Measurements from ENCODE around the gene CHN1.

The CHN1 gene

DNA sequence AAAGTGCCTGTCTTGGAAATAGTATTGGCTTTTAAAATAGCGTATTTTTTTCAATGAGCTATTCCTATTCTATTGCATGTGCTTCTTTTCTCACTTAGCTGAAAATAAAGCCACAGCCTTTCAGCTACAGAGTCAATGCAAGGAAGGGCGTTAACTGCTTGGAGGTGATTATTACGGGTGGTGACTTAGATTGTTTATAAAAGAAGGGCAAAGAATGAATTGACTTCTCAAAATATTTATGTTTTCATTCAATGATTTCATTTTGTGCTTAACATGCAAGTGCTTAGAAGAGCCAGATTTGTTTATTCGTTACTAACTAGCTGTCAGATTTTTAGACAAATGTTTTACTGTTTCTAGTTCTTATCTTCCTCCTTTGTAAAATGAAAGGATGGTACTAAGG, 2.8 kb upstream of the CHN1 start:
- Histone ChIP-seq H2BK120ac (ENCODE audit: low read depth, low read length) (no peak overlapping the region), H3K4me1 (ENCODE audit: control insufficient read depth, insufficient read depth, low read depth, low read length) (peaks cover 8% of the 10 kb centered on the region), H4K91ac (ENCODE audit: low read length) (no peak overlapping the region), H3K27ac (ENCODE audit: low read length, poor library complexity, severe bottlenecking) (no peak overlapping the region), H2BK12ac (ENCODE audit: low read length in 2 of 2) (no peak overlapping the region), H3K27me3 (ENCODE audit: control insufficient read depth in 1 of 2, insufficient read depth in 1 of 2, low read length in 2 of 2) (peaks cover 27 to 28% of the 10 kb centered on the region in 2 experiments), H3K23ac (ENCODE audit: low read length in 2 of 2) (no peak overlapping the region), H2BK5ac (ENCODE audit: low read depth, low read length, poor library complexity, severe bottlenecking) (no peak overlapping the region), H3K79me1 (replicated peaks; ENCODE audit: low read length, poor library complexity, severe bottlenecking) (no peaks in the 10 kb centered on the region), H2AK5ac (ENCODE audit: low read length, severe bottlenecking) (no peak overlapping the region), H3K4ac (ENCODE audit: low read depth in 1 of 2, low read length in 2 of 2) (no peak overlapping the region), H2AFZ (ENCODE audit: low read depth, low read length) (no peak overlapping the region), H2BK15ac (ENCODE audit: low read depth, poor library complexity, severe bottlenecking) (no peak overlapping the region), H3K18ac (ENCODE audit: low read depth in 1 of 2, low read length in 2 of 2) (no peak overlapping the region), H4K8ac (ENCODE audit: low read length) (no peak overlapping the region), H3K9ac (ENCODE audit: low read length) (no peak overlapping the region), H3K36me3 (ENCODE audit: control insufficient read depth in 1 of 2, insufficient read depth in 2 of 2, low read depth in 1 of 2, low read length in 2 of 2) (no peaks in the 10 kb centered on the region), H3K14ac (ENCODE audit: low read length in 2 of 2) (no peak overlapping the region), H3K4me3 (ENCODE audit: insufficient read depth in 1 of 2, low read depth in 1 of 2, low read length in 2 of 2) (no peak overlapping the region), H3K4me2 (ENCODE audit: low read length, poor library complexity, severe bottlenecking) (no peak overlapping the region), H3K9me3 (ENCODE audit: control insufficient read depth, low read length) (no peaks in the 10 kb centered on the region)
- DNase-seq, result no peak
- WGBS, result no CpG with 5 or more reads among the region's 4 CpGs

DNA sequence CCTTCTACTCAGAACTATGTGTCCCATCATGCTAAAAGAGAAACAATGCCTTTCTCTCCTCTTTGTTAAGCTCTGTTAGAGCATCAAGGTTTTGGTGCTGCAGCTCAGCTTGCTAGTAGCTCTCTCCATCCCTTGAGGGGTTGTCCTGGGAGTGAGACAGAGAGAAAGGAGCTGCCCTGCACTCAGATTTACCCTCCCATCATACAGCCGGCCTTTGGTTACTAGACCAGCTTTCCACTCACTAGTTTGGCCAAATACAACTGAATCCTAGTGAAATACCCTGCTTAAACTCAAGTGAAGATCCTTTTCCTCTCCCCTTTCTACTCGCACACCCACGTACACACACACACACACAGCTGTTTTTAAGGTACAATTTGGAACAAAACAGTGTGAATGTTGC, 2.3 kb upstream of the CHN1 start:
- 67% methylated on average over 3 of the region's 3 CpGs for WGBS
- Histone ChIP-seq H3K4me1 (ENCODE audit: control insufficient read depth, insufficient read depth, low read depth, low read length) (peaks cover 8% of the 10 kb centered on the region), H3K36me3 (ENCODE audit: control insufficient read depth in 1 of 2, insufficient read depth in 2 of 2, low read depth in 1 of 2, low read length in 2 of 2) (no peaks in the 10 kb centered on the region), H3K4me2 (ENCODE audit: low read length, poor library complexity, severe bottlenecking) (no peak overlapping the region), H3K79me1 (replicated peaks; ENCODE audit: low read length, poor library complexity, severe bottlenecking) (no peaks in the 10 kb centered on the region), H2AK5ac (ENCODE audit: low read length, severe bottlenecking) (no peak overlapping the region), H2AFZ (ENCODE audit: low read depth, low read length) (no peak overlapping the region), H3K27me3 (ENCODE audit: control insufficient read depth in 1 of 2, insufficient read depth in 1 of 2, low read length in 2 of 2) (peaks cover 27 to 30% of the 10 kb centered on the region in 2 experiments), H2BK5ac (ENCODE audit: low read depth, low read length, poor library complexity, severe bottlenecking) (no peak overlapping the region), H3K9ac (ENCODE audit: low read length) (no peak overlapping the region), H3K4me3 (ENCODE audit: insufficient read depth in 1 of 2, low read depth in 1 of 2, low read length in 2 of 2) (no peak overlapping the region), H2BK15ac (ENCODE audit: low read depth, poor library complexity, severe bottlenecking) (no peak overlapping the region), H2BK120ac (ENCODE audit: low read depth, low read length) (no peak overlapping the region), H3K9me3 (ENCODE audit: control insufficient read depth, low read length) (no peaks in the 10 kb centered on the region), H3K23ac (ENCODE audit: low read length in 2 of 2) (no peak overlapping the region), H4K91ac (ENCODE audit: low read length) (no peak overlapping the region), H3K14ac (ENCODE audit: low read length in 2 of 2) (no peak overlapping the region), H3K18ac (ENCODE audit: low read depth in 1 of 2, low read length in 2 of 2) (peak overlapping the region in 1 of 2 experiments; percentile 69), H3K27ac (ENCODE audit: low read length, poor library complexity, severe bottlenecking) (no peak overlapping the region), H2BK12ac (ENCODE audit: low read length in 2 of 2) (peak overlapping the region in 1 of 2 experiments; percentile 18), H4K8ac (ENCODE audit: low read length) (no peak overlapping the region), H3K4ac (ENCODE audit: low read depth in 1 of 2, low read length in 2 of 2) (no peak overlapping the region)
- no peak for DNase-seq

DNA sequence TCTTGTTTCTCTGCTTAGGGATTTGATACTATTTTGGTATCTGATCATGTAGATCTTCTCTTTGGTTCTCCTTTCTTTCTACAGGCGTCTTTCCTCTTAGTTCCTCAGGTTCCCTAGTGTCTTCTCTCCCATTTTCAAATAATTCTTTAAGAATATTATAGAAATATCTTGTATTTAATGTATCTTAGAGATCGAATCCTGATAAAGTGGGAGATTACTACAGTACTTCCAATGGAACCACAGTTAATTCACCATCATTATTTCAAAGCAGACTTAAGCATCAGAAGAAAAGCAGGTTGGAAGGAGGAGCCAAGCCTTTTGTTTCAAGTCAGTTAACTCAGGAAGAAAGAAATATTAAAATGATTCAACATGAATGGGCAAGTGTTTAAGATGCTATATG, 1.1 kb upstream of the CHN1 start:
- no peak overlapping the region for H3K23ac ChIP-seq (ENCODE audit: low read length in 2 of 2)
- H3K4me3 ChIP-seq (ENCODE audit: insufficient read depth in 1 of 2, low read depth in 1 of 2, low read length in 2 of 2), result no peak overlapping the region
- H2BK120ac ChIP-seq (ENCODE audit: low read depth, low read length), result no peak overlapping the region
- no CpG with 5 or more reads among the region's 2 CpGs for WGBS
- no peak overlapping the region for H2AFZ ChIP-seq (ENCODE audit: low read depth, low read length)
- no peak overlapping the region for H3K4ac ChIP-seq (ENCODE audit: low read depth in 1 of 2, low read length in 2 of 2)
- H3K27me3 ChIP-seq (ENCODE audit: control insufficient read depth in 1 of 2, insufficient read depth in 1 of 2, low read length in 2 of 2), result peaks cover 27 to 36% of the 10 kb centered on the region in 2 experiments
- no peak overlapping the region for H2AK5ac ChIP-seq (ENCODE audit: low read length, severe bottlenecking)
- DNase-seq, result no peak
- no peak overlapping the region for H4K8ac ChIP-seq (ENCODE audit: low read length)
- H3K36me3 ChIP-seq (ENCODE audit: control insufficient read depth in 1 of 2, insufficient read depth in 2 of 2, low read depth in 1 of 2, low read length in 2 of 2), result no peaks in the 10 kb centered on the region
- no peak overlapping the region for H3K18ac ChIP-seq (ENCODE audit: low read depth in 1 of 2, low read length in 2 of 2)
- no peak overlapping the region for H3K4me2 ChIP-seq (ENCODE audit: low read length, poor library complexity, severe bottlenecking)
- H4K91ac ChIP-seq (ENCODE audit: low read length), result no peak overlapping the region
- H3K79me1 ChIP-seq (replicated peaks; ENCODE audit: low read length, poor library complexity, severe bottlenecking), result no peaks in the 10 kb centered on the region
- H3K9me3 ChIP-seq (ENCODE audit: control insufficient read depth, low read length), result no peaks in the 10 kb centered on the region
- no peak overlapping the region for H2BK15ac ChIP-seq (ENCODE audit: low read depth, poor library complexity, severe bottlenecking)
- H3K4me1 ChIP-seq (ENCODE audit: control insufficient read depth, insufficient read depth, low read depth, low read length), result peaks cover 8% of the 10 kb centered on the region
- H3K9ac ChIP-seq (ENCODE audit: low read length), result no peak overlapping the region
- no peak overlapping the region for H3K27ac ChIP-seq (ENCODE audit: low read length, poor library complexity, severe bottlenecking)
- H2BK5ac ChIP-seq (ENCODE audit: low read depth, low read length, poor library complexity, severe bottlenecking), result no peak overlapping the region
- H2BK12ac ChIP-seq (ENCODE audit: low read length in 2 of 2), result no peak overlapping the region
- H3K14ac ChIP-seq (ENCODE audit: low read length in 2 of 2), result no peak overlapping the region

DNA sequence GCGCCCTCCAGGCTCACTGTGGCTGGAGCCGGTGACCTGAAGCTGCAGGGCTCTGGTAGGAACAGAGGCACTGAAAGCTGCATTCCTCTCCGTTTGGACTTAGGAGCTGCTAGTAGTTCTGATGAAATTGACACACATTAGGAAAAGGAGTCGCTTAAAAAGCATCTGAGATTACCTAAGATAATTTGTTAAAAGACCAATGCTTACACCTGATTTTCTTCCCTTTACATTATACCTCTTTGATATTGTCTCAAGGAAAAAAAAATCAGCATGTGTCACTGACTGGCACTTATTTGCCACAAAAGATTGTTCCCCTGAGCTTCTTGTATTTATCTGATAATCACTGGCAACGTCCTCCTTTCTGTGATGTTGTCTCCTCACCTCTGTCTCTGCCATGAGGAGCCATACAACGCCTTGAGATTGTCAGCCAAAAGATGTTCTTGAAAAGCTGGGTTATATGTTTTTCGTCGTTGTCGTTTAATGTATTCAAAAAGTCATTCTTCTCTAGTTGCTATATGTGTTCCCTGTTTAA, 618 bp upstream of the CHN1 start:
- H3K9me3 ChIP-seq (ENCODE audit: control insufficient read depth, low read length), result no peaks in the 10 kb centered on the region
- peak overlapping the region in 1 of 2 experiments; percentile 68 for H2BK12ac ChIP-seq (ENCODE audit: low read length in 2 of 2)
- H3K14ac ChIP-seq (ENCODE audit: low read length in 2 of 2), result no peak overlapping the region
- WGBS, result 20% methylated on average over 5 of the region's 9 CpGs
- H2AK5ac ChIP-seq (ENCODE audit: low read length, severe bottlenecking), result no peak overlapping the region
- peaks cover 27 to 37% of the 10 kb centered on the region in 2 experiments for H3K27me3 ChIP-seq (ENCODE audit: control insufficient read depth in 1 of 2, insufficient read depth in 1 of 2, low read length in 2 of 2)
- peak overlapping the region; percentile 98 for H3K4me2 ChIP-seq (ENCODE audit: low read length, poor library complexity, severe bottlenecking)
- H3K4ac ChIP-seq (ENCODE audit: low read depth in 1 of 2, low read length in 2 of 2), result no peak overlapping the region
- H2AFZ ChIP-seq (ENCODE audit: low read depth, low read length), result no peak overlapping the region
- H2BK5ac ChIP-seq (ENCODE audit: low read depth, low read length, poor library complexity, severe bottlenecking), result no peak overlapping the region
- H2BK120ac ChIP-seq (ENCODE audit: low read depth, low read length), result no peak overlapping the region
- H3K27ac ChIP-seq (ENCODE audit: low read length, poor library complexity, severe bottlenecking), result no peak overlapping the region
- H3K36me3 ChIP-seq (ENCODE audit: control insufficient read depth in 1 of 2, insufficient read depth in 2 of 2, low read depth in 1 of 2, low read length in 2 of 2), result no peaks in the 10 kb centered on the region
- H3K4me1 ChIP-seq (ENCODE audit: control insufficient read depth, insufficient read depth, low read depth, low read length), result peaks cover 8% of the 10 kb centered on the region
- H3K9ac ChIP-seq (ENCODE audit: low read length), result peak overlapping the region; percentile 46
- no peaks in the 10 kb centered on the region for H3K79me1 ChIP-seq (replicated peaks; ENCODE audit: low read length, poor library complexity, severe bottlenecking)
- peak overlapping the region; percentile 72 to 77 for H3K4me3 ChIP-seq (ENCODE audit: insufficient read depth in 1 of 2, low read depth in 1 of 2, low read length in 2 of 2)
- H3K23ac ChIP-seq (ENCODE audit: low read length in 2 of 2), result no peak overlapping the region
- DNase-seq, result no peak
- H4K91ac ChIP-seq (ENCODE audit: low read length), result no peak overlapping the region
- H4K8ac ChIP-seq (ENCODE audit: low read length), result no peak overlapping the region
- H2BK15ac ChIP-seq (ENCODE audit: low read depth, poor library complexity, severe bottlenecking), result no peak overlapping the region
- peak overlapping the region in 1 of 2 experiments; percentile 77 for H3K18ac ChIP-seq (ENCODE audit: low read depth in 1 of 2, low read length in 2 of 2)
